DND-41 (cell line): ENCODE data around the gene MCRIP2.
A peak's percentile ranks its signal among the peaks of the same experiment; 100 is the strongest.

Experiments
- ATAC-seq: fragments of 200-7000 bp; cut with Tn5 transposase; 3 replicates; pipeline ENCODE4 v1.9.1; 2021; ENCODE audit warnings: low read depth; ENCODE audit not compliant: insufficient read depth
- DNase-seq: peaks from one replicate; pipeline ENCODE4 v3.0.0-alpha.2; 2020
- H2AFZ ChIP-seq: 2 replicates; pipeline ENCODE4 v1.6.0; 2012; ENCODE audit warnings: low read depth, low read length
- H3K27ac ChIP-seq: 2 replicates; pipeline ENCODE4 v1.5.1; 2012; ENCODE audit warnings: low read length, inconsistent platforms
- H3K27me3 ChIP-seq: fragments of 200-600 bp; sonication (generic); 2 replicates; pipeline ENCODE4 v1.6.0; 2012; ENCODE audit warnings: low read length, mild to moderate bottlenecking, inconsistent platforms; ENCODE audit not compliant: insufficient read depth, poor library complexity
- H3K36me3 ChIP-seq: 2 replicates; pipeline ENCODE4 v1.5.1; 2012; ENCODE audit warnings: low read length, inconsistent platforms; ENCODE audit not compliant: insufficient read depth
- H3K4me1 ChIP-seq: 2 replicates; pipeline ENCODE4 v1.5.1; 2012; ENCODE audit warnings: mild to moderate bottlenecking, low read length; ENCODE audit not compliant: insufficient read depth
- H3K4me2 ChIP-seq: 2 replicates; pipeline ENCODE4 v1.6.0; 2012; ENCODE audit warnings: mild to moderate bottlenecking, moderate library complexity, low read length, inconsistent platforms; ENCODE audit not compliant: insufficient read depth
- H3K4me3 ChIP-seq, 2 experiments: fragments of 200-600 bp in 1 of 2; shearing (Covaris generic) in 1 of 2; 2 replicates each; pipeline ENCODE4 v1.5.1; 2012 to 2016; ENCODE audit warnings: inconsistent platforms in 2 of 2, low read length in 2 of 2, mild to moderate bottlenecking in 2 of 2, low read depth in 1 of 2, moderate library complexity in 1 of 2
- H3K79me2 ChIP-seq: 2 replicates; pipeline ENCODE4 v1.6.0; 2012; ENCODE audit warnings: low read length, inconsistent platforms; ENCODE audit not compliant: insufficient read depth
- H3K9ac ChIP-seq: 2 replicates; pipeline ENCODE4 v1.6.0; 2012; ENCODE audit warnings: low read depth, mild to moderate bottlenecking, inconsistent platforms, low read length, moderate library complexity
- H3K9me3 ChIP-seq: 2 replicates; pipeline ENCODE4 v1.5.1; 2012; ENCODE audit warnings: low read length, moderate library complexity, mild to moderate bottlenecking, inconsistent platforms; ENCODE audit not compliant: insufficient read depth, severe bottlenecking
- H4K20me1 ChIP-seq: 2 replicates; pipeline ENCODE4 v1.6.0; 2012; ENCODE audit warnings: low read length; ENCODE audit not compliant: insufficient read depth
- EZH2 ChIP-seq: IDR thresholded peaks from 3 replicates; pipeline ENCODE4 v1.6.1; 2012; ENCODE audit warnings: borderline replicate concordance, low read depth, mild to moderate bottlenecking, moderate library complexity, low read length, inconsistent platforms; ENCODE audit not compliant: severe bottlenecking
- TF ChIP-seq, protein P1 (sequence below): IDR thresholded peaks from 2 replicates; pipeline ENCODE4 v1.5.1; 2012; ENCODE audit warnings: borderline replicate concordance, low read length, moderate library complexity, mild to moderate bottlenecking; ENCODE audit not compliant: poor library complexity, severe bottlenecking; ENCODE audit errors: extremely low read depth

MCRIP2 gene

DNA sequence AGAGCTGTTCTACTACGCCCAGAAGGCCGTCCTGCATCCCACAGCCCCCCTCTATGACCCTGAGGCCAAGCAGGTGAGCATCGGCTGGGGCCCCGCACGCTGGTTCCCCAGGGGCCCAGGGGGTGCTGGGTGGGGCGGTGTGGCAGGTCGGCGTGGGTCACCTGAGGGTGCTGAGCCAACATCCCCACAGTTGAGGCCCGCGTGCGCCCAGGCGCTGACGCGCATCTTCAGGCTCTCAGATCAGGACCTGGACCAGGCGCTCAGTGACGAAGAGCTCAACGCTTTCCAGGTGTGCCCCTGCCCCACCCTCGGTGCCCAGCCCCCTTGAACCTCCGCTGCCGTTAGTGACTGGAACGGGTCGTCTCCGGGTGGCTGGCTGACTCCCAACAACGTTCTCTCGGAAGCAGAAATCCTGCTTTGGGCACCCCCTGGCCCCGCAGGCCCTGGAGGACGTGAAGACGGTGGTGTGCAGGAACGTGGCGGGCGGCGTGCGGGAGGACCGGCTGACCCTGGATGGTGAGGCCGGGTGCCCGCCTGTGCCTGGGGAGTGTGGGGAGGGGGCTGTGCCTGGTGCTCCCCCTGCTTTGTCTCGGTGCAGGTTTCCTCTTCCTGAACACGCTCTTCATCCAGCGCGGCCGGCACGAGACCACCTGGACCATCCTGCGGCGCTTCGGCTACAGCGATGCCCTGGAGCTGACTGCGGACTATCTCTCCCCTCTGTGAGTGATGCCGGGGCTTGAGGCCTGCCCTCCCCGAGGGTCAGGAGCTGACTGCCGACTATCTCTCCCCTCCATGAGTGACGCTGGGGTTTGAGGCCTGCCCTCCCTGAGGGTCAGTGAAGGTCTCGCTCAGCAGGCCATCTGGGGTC lies 29.1 kb downstream of the MCRIP2 start:
- Histone ChIP-seq H4K20me1 (peaks cover 53% of the 10 kb centered on the region), H3K9me3 (no peaks in the 10 kb centered on the region), H3K27me3 (no peaks in the 10 kb centered on the region), H3K4me3 (no peak overlapping the region), H3K79me2 (peaks cover 40% of the 10 kb centered on the region), H3K36me3 (peaks cover 73% of the 10 kb centered on the region), H3K27ac (no peak overlapping the region), H3K4me1 (peaks cover 31% of the 10 kb centered on the region), H3K9ac (no peak overlapping the region), H3K4me2 (peak overlapping the region; percentile 95; the same call in 1 of the 2 replicates), H2AFZ (no peak overlapping the region)
- DNase-seq (no peak), ATAC-seq (no peak)
- TF ChIP-seq, protein P1, sequence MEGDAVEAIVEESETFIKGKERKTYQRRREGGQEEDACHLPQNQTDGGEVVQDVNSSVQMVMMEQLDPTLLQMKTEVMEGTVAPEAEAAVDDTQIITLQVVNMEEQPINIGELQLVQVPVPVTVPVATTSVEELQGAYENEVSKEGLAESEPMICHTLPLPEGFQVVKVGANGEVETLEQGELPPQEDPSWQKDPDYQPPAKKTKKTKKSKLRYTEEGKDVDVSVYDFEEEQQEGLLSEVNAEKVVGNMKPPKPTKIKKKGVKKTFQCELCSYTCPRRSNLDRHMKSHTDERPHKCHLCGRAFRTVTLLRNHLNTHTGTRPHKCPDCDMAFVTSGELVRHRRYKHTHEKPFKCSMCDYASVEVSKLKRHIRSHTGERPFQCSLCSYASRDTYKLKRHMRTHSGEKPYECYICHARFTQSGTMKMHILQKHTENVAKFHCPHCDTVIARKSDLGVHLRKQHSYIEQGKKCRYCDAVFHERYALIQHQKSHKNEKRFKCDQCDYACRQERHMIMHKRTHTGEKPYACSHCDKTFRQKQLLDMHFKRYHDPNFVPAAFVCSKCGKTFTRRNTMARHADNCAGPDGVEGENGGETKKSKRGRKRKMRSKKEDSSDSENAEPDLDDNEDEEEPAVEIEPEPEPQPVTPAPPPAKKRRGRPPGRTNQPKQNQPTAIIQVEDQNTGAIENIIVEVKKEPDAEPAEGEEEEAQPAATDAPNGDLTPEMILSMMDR, result no peak
- TF ChIP-seq EZH2, result no peak

DNA sequence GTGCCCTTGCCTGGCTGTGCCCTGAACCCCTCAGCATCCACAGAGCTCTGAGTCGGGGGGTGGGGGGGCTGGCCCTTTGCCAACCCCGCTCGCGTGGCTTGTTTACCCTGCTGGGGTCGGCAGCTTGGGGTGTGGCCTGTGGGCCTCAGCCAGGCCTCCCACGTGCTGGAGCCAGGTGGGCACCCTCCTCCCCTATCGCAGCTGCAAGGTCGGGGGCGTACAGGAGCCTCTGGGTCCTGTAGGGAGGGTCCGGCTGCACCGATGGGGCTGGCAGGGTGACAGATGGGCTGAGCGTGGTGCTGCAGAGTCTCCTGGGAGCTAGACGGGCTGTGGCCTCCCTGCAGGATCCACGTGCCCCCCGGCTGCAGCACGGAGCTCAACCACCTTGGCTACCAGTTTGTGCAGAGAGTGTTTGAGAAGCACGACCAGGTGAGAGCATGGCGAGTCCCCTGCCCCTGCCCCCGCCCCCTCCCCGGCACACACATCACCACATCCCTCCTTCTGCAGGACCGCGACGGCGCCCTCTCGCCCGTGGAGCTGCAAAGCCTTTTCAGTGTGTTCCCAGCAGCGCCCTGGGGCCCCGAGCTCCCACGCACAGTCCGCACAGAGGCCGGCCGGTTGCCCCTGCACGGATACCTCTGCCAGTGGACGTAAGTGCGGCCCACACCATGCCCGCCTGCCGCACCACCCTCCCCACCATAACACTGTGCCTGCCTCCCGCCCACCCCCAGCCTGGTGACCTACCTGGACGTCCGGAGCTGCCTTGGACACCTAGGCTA lies 29.9 kb downstream of the MCRIP2 start:
- peaks cover 69% of the 10 kb centered on the region for H3K36me3 ChIP-seq
- peaks cover 57% of the 10 kb centered on the region for H4K20me1 ChIP-seq
- H3K27ac ChIP-seq, result no peak overlapping the region
- ATAC-seq, result no peak
- no peaks in the 10 kb centered on the region for H3K9me3 ChIP-seq
- no peak for DNase-seq
- no peak for TF ChIP-seq EZH2
- TF ChIP-seq, protein P1, result no peak
- H3K4me1 ChIP-seq, result peaks cover 31% of the 10 kb centered on the region
- H3K27me3 ChIP-seq, result no peaks in the 10 kb centered on the region
- H3K4me2 ChIP-seq, result no peak overlapping the region
- peaks cover 40% of the 10 kb centered on the region for H3K79me2 ChIP-seq
- no peak overlapping the region for H3K4me3 ChIP-seq
- no peak overlapping the region for H3K9ac ChIP-seq
- no peak overlapping the region for H2AFZ ChIP-seq

DNA sequence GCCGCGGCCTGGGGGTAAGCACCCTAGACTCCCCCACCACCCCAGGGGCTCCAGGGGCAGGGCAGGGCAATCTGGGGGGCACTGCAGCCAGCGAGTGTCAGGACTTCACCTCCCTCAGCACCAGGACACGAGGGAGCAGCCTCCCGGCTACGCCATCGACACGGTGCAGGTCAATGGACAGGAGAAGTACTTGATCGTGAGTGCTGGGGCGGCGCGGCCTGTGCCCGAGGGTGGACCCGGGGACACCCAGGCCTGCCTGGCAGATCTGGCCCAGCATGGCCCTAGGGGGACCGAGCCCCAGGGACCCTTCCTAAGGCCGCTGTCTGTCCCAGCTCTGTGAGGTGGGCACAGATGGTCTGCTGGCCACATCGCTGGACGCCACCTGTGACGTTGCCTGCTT lies 30.7 kb downstream of the MCRIP2 start:
- ATAC-seq (no peak), DNase-seq (no peak)
- Histone ChIP-seq H3K79me2 (peaks cover 37% of the 10 kb centered on the region), H3K4me2 (no peak overlapping the region), H3K9me3 (no peaks in the 10 kb centered on the region), H3K9ac (no peak overlapping the region), H2AFZ (no peak overlapping the region), H3K4me3 (no peak overlapping the region), H3K4me1 (peaks cover 24% of the 10 kb centered on the region), H3K27ac (no peak overlapping the region), H4K20me1 (peaks cover 57% of the 10 kb centered on the region), H3K36me3 (peaks cover 61% of the 10 kb centered on the region), H3K27me3 (no peaks in the 10 kb centered on the region)
- TF ChIP-seq, protein P1, result no peak
- TF ChIP-seq EZH2, result no peak
